Mesodermal cell (in vitro differentiated cells): Measurements from ENCODE around the gene PLTP.
A peak's percentile ranks its signal among the peaks of the same experiment; 100 is the strongest.

Source experiments
- H3K27ac ChIP-seq: 2 replicates; pipeline ENCODE4 v1.7.0; 2013; ENCODE audit warnings: mild to moderate bottlenecking, low read depth, low read length, moderate library complexity; ENCODE audit not compliant: severe bottlenecking
- H3K36me3 ChIP-seq: 2 replicates; pipeline ENCODE4 v1.7.1; 2013; ENCODE audit warnings: mild to moderate bottlenecking, low read length, moderate library complexity; ENCODE audit not compliant: control insufficient read depth, insufficient read depth
- H3K4me1 ChIP-seq: one replicate; pipeline ENCODE4 v1.7.1; 2013; ENCODE audit warnings: mild to moderate bottlenecking, low read length; ENCODE audit not compliant: insufficient read depth, control insufficient read depth, poor library complexity, severe bottlenecking
- H3K4me3 ChIP-seq: 2 replicates; pipeline ENCODE4 v1.7.0; 2013; ENCODE audit warnings: low read length, control low read depth, mild to moderate bottlenecking; ENCODE audit not compliant: insufficient read depth, poor library complexity, severe bottlenecking; ENCODE audit errors: extremely low read depth
- H3K9me3 ChIP-seq: 2 replicates; pipeline ENCODE4 v1.7.1; 2013; ENCODE audit warnings: mild to moderate bottlenecking, low read length, moderate library complexity; ENCODE audit not compliant: control insufficient read depth
- WGBS, 2 experiments: methylation state at CpG; one replicate each; pipeline ENCODE4 v1.1.5; 2013; ENCODE audit warnings: missing lambda C conversion rate in 2 of 2; ENCODE audit not compliant: insufficient coverage in 2 of 2; 5-methylcytosine and 5-hydroxymethylcytosine counted together

PLTP gene

DNA sequence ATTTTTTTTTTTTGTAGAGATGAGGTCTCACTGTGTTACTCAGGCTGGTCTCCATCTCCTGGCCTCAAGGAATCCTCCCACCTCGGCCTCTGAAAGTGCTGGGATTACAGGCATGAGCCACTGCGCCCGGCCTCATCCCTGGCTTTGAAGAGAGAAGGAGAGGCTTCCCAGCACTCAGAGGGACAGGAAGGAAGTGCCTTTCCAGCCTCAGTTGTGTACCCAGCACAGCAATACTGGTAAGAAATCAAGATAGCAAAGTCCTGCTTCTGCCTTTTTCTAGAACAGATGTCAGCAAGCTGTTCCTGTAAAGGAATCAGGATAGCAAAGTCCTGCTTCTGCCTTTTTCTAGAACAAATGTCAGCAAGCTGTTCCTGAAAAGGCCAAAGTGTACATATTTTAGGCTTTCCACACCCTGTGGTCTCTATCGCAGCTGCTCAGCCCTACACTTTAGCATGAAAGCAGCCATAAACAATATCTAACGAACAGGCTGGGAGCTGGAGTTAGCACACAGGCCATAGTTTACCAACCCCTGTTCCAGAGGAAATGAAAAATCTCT is 6.3 kb upstream of the PLTP start:
- Histone ChIP-seq H3K4me3 (no peak overlapping the region), H3K36me3 (no peaks in the 10 kb centered on the region), H3K27ac (no peak overlapping the region), H3K9me3 (no peaks in the 10 kb centered on the region), H3K4me1 (peaks cover 5% of the 10 kb centered on the region)
- 89 to 94% methylated on average over 4 to 5 of the region's 5 CpGs for WGBS, 2 experiments

DNA sequence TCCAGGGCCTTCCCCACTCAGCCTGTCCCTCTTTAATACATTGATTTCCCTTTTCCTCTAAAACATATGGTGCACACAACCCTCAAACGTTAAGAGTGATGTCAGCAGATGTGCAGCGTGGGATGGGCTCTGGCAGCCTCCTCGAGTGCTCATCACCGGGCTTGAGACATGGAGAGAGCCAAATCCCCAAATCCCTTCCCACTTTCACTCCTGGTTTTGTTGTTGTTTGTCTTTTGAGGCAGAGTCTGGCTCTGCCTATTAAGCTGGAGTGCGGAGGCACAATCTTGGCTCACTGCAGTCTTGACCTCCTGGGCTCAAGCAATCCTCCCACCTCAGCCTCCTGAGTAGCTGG is 5.8 kb upstream of the PLTP start:
- no peaks in the 10 kb centered on the region for H3K9me3 ChIP-seq
- H3K27ac ChIP-seq, result no peak overlapping the region
- H3K4me3 ChIP-seq, result no peak overlapping the region
- H3K4me1 ChIP-seq, result peaks cover 5% of the 10 kb centered on the region
- 90 to 100% methylated on average over 1 to 4 of the region's 5 CpGs for WGBS, 2 experiments
- no peaks in the 10 kb centered on the region for H3K36me3 ChIP-seq

DNA sequence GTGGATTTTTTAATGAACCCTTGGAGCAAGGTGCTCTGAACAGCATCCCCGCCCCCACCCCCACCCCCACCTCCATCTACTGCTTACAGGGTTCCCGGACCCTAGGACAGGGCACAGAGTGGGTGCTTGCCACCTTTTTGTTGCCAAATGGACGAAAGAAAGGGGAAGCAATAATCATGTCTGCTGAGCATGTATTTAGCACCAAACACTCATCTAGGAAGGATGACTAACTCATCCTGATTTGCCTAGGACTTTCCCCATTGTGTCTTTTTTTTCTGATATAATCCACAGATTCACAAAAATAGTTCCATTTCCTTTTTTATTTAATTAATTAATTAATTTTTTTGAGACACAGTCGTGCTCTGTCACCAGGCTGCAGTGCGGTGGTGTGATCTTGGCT is 1.2 kb upstream of the PLTP start:
- no peaks in the 10 kb centered on the region for H3K4me1 ChIP-seq
- WGBS, 2 experiments, result 86 to 100% methylated on average over 1 to 3 of the region's 5 CpGs
- H3K36me3 ChIP-seq, result peaks cover 19% of the 10 kb centered on the region
- H3K4me3 ChIP-seq, result no peak overlapping the region
- H3K27ac ChIP-seq, result no peak overlapping the region
- no peaks in the 10 kb centered on the region for H3K9me3 ChIP-seq

DNA sequence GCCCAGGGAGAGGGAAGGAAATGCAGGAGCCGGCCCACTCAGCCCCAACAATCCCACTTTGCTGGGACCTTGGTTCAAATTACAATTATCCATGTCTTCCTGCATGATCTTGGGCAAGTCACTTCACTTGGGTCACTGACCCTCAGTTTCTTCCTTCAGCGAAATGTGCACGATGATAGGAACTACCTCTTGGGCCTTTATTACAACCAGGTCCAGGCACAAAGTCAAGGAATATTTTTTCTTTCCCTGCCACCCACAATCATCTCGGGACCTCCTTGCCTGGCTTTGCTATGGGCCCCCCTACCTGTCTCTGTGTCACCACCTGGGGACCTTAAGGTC is 358 bp upstream of the PLTP start:
- peaks cover 27% of the 10 kb centered on the region for H3K36me3 ChIP-seq
- H3K27ac ChIP-seq, result peak overlapping the region; percentile 90
- 33 to 36% methylated on average over 2 to 4 of the region's 4 CpGs for WGBS, 2 experiments
- no peaks in the 10 kb centered on the region for H3K4me1 ChIP-seq
- peak overlapping the region; percentile 54 for H3K4me3 ChIP-seq
- H3K9me3 ChIP-seq, result no peaks in the 10 kb centered on the region

DNA sequence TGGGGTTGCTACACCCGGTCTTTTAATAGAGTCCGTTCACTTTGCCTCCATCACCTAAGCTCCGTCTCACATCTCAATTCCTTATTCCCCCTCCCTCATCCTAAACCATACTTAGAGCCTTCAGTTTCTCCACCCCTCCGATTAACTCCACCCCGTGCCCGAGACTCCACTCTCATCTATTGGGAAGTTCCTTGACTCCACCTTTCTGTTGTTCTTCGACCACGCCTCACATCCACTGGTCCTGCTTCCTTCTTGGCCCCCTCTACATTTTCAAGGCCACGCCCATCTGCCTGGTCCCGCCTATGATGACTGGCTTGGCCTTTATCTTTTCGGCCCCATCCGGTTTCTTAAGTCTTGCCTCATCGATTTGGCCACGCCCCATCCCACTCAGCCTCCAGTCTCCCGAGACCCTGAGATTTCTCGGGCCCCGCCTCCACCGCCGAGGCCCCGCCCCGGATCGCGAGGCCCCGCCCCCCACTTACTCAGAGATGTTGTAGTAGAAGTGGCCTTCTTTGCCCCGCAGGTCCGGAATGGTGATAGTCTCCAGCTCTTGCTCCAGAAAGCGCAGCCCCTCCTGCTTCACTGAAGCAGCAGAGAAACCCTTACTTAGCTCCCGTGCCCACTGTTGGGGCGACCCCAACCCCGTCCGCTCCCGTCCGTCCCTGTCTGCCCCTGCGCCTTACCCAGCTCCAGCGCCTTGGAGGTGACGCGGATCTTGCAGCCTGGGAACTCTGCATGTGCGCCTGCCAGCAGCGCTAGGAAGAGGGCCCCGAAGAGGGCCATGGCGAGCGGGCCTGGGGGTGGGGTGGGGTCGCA is 1.1 kb downstream of the PLTP start:
- H3K4me1 ChIP-seq, result no peaks in the 10 kb centered on the region
- peak overlapping the region; percentile 54 for H3K4me3 ChIP-seq
- peaks cover 40% of the 10 kb centered on the region for H3K36me3 ChIP-seq
- WGBS, 2 experiments, result 5% methylated on average over 31 to 35 of the region's 43 CpGs
- H3K9me3 ChIP-seq, result no peaks in the 10 kb centered on the region
- H3K27ac ChIP-seq, result peak overlapping the region; percentile 90

DNA sequence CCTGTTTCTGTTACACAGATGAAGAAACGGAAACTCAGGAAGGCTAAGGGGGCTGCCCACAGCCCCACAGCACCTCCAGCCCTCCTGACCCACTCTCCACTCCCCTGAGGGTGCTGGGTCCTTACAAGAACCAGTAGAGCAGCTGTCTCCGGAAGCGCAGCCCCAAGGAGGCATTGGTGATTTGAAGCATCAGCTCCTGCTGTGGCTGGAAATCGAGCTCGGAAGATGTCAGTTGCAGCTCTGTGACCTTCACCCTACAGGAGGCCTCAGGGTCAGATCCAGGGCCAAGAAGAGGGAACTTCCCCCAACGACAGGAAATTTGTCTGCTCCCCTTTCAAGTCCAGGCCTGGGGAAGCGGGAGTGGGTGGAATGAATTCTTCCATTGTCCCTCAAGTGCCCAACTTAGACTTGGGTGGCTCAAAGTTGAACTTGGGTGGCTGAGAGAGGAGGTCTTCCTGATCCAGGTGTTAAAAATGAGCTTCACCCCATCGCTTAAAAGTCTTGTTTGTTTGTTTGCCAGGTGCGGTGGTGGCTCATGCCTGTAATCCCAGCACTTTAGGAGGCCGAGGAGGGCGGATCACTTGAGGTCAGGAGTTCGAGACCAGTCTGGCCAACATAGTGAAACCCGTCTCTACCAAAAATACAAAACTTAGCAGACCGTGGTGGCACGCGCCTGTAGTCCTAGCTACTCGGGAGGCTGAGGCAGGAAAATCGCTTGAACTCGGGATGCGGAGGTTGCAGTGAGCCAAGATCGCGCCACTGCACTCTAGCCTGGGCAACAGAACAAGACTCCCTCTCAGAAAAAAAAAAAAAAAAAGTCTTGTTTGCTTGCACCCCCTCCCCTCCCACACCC is 1.9 kb downstream of the PLTP start:
- Histone ChIP-seq H3K9me3 (no peaks in the 10 kb centered on the region), H3K4me1 (no peaks in the 10 kb centered on the region), H3K36me3 (peaks cover 48% of the 10 kb centered on the region), H3K27ac (no peak overlapping the region), H3K4me3 (no peak overlapping the region)
- WGBS, 2 experiments, result 89 to 90% methylated on average over 13 to 19 of the region's 22 CpGs

DNA sequence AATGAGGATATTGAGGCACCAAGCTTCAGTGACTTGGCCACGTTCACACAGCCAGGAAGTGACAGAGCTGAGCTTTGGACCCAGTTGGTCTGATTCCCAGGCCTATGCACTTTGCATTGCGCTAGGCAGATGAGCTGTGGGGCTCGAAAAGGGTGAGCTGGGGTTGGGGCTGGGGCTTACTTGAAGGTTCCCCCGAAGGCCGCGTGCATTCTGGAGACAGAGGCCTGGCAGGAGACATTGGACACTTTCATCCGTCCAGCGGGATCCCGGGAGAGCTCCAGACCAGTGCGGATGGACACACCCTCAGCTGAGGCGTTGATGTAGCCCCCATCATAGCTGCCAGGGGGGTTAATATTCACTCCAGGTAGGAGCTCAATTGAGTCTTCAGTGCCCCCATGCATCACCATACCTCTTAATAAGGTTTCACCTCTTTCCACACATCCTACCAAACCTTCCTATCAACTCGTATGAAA is 2.6 kb downstream of the PLTP start:
- peaks cover 55% of the 10 kb centered on the region for H3K36me3 ChIP-seq
- WGBS, 2 experiments, result 94 to 95% methylated on average over 11 to 12 of the region's 12 CpGs
- no peaks in the 10 kb centered on the region for H3K4me1 ChIP-seq
- no peaks in the 10 kb centered on the region for H3K9me3 ChIP-seq
- no peak overlapping the region for H3K27ac ChIP-seq
- H3K4me3 ChIP-seq, result no peak overlapping the region

DNA sequence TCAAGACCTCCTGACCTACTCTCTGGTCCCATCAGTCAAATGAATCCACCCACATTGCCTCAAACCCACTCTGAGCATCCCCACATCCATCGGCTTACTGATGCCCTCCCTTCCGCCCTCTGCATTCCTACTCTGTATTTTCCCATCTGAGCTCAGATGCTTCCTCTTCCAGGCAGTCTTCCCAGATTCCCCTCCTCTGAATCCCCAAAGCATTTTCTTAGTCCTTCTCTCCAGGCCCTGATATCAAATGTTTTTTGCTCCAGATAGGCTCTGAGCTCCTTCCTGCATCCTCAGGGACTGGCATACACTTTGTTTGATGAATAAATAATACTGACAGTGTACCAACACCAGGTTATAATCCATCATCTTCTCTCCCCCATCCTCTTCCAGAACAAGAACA is 3.9 kb downstream of the PLTP start:
- H3K27ac ChIP-seq, result no peak overlapping the region
- H3K36me3 ChIP-seq, result peaks cover 67% of the 10 kb centered on the region
- no peaks in the 10 kb centered on the region for H3K4me1 ChIP-seq
- H3K4me3 ChIP-seq, result no peak overlapping the region
- WGBS, 2 experiments, result 97% methylated on average over 2 of the region's 2 CpGs
- no peaks in the 10 kb centered on the region for H3K9me3 ChIP-seq

DNA sequence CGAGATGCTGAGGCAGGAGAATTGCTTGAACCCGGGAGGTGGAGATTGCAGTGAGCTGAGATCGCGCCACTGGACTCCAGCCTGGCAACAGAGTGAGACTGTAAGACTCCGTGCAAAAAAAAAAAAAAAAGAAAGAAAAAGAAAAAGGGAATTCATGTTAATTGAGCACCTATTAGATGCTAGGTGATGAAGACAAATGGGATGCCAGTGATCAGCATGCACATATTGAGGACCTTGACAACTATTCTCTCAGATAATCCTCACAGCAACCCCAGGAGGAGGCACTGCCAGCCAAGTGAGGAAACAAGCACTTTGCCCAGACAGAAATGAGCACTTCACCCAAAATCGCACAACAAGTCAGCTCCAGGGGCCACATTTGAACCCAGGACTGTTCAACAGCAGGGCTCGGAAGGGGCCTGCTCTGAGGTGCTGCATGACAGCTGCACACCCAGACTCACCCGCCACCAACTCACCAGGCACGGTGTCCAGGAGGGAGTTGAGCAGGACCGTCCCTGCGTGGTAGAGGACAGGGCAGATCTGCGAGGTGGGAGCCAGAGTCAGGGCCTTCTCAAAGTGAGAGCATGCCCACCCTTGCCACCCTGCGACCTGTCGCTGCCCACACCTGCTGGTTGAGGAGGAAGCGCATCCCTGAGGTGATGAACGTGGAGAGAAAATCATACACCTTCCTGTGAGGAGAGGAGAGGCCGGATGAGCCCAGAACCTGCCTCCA is 4.6 kb downstream of the PLTP start:
- no peaks in the 10 kb centered on the region for H3K4me1 ChIP-seq
- peaks cover 74% of the 10 kb centered on the region for H3K36me3 ChIP-seq
- no peak overlapping the region for H3K27ac ChIP-seq
- WGBS, 2 experiments, result 97 to 99% methylated on average over 15 to 17 of the region's 17 CpGs
- H3K9me3 ChIP-seq, result no peaks in the 10 kb centered on the region
- H3K4me3 ChIP-seq, result no peak overlapping the region

DNA sequence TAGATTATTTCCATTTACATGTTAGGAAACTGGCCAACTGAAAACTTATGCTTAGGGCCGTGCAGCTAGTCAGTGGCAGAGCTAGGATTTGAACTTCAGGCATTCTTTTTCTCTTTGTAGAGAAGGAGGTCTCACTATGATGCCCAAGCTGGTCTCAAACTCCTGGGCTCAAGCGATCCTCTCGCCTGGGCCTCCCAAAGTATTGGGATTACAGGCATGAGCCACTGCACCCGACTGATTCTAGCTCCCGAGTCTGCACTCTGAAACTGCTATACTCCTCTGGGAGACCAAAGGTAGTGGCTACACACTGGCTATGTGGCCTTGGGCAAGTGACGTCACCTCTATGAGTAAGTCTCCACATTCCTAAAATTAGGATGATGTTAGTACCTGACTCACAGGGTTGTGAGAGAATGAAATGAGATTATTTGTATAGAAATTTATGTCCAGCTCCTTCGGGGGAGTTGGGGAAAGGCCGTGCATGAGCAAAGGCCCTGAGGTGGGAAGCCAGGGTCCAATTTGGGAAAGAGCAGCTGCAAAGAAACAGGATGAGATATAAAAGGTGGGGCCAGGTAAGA is 6.4 kb downstream of the PLTP start:
- peaks cover 90% of the 10 kb centered on the region for H3K36me3 ChIP-seq
- no peak overlapping the region for H3K27ac ChIP-seq

More for the DNA sequence above, 6.4 kb downstream of the PLTP start:
- Histone ChIP-seq H3K4me1 (no peaks in the 10 kb centered on the region), H3K9me3 (no peaks in the 10 kb centered on the region), H3K4me3 (no peak overlapping the region)
- 91 to 95% methylated on average over 8 of the region's 8 CpGs for WGBS, 2 experiments
